Stimulated activated CD4-positive, alpha-beta T cell treated with anti-CD3 and anti-CD28 coated beads, Interleukin-1b, Interleukin-23, amount 100 ng/mL, for 48 hours (primary cell): ENCODE results near the gene CGB1.
"Not testable (repeated sequence)": the region's sequence is repeated elsewhere in the genome, so short reads cannot be mapped to it uniquely, and the experiment has no call there.

Experiments used
- DNase-seq: peaks from one replicate; pipeline ENCODE4 v3.0.0-alpha.2; 2020

The CGB1 gene

GRCh38 chr19:49020931-49021895 is 15.5 kb downstream of the CGB1 start:
- no peak for DNase-seq

- DNase-seq, result no peak
Observed at GRCh38 chr19:49020342-49020741, 16.4 kb downstream of the CGB1 start.

DNA sequence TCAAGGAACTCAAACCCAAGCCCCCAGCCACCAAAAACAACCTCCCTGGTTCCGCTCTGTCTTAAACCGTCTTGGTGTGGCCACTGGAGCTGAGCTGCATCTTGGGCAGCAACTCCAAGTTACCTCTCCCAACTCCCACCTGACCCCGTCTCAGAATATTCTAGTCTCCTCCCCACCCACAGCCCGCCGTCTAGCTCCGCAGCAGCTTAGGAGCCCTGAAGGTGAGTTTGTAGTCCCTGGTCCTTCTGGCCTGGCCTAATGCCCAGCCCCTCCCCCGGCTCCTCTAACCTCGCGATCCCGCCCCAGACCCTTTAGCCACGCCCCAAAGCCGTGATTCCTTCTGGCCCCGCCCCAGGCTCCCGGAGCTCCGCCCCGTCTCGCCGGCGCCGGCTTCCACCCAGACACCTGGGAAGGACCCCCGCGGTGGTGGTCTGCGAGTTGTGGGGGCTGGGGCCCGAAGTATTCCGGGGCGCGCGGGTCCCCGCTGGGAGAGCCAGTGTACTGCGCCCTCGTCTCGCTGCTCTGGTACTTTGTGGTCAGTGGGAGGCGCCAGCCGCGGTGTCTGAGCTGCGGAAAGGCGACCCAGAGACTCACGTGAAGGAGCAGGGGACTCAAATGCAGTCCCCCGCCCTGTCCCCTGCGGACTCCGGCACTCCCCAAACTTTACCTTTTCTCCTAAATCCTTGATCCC is 17.3 kb downstream of the CGB1 start:
- peak; percentile 68 for DNase-seq

GRCh38 chr19:49018388-49019241 is 18.1 kb downstream of the CGB1 start:
- not testable (repeated sequence) for DNase-seq

DNA sequence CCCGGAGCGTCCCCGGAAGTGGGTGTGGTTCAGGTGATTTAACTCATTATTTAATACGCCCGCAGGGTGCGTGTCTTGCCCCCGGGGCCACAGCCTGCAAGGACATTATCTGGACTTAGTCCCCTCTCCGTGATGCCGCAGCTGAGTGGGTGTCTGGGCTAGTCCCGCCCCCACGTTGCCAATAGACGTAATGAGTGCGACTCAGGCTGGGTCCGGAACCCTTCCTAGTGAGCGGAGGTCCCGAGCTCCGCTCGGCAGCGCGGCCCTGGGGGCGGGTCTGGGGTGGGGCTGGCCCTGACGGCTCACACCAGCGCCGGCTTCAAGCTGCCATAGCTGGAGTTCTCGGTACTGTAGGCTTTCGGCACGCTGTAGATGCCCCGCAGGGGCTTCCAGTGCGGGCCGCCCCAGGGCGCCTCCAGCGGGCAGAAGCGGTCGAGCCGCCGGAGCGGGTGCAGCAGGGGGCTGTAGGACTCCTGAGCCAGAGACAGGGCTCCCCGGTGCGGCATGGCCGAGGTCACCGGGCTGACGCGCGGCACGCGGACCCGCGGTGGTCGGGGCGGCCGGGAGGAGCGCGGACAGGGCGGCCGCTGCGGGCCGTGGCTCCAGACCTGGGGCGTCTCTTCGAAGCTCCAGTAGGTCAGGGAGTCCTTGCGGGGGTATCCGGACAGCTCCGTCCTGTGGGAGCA is 18.9 kb downstream of the CGB1 start:
- peak; percentile 66 for DNase-seq

DNA sequence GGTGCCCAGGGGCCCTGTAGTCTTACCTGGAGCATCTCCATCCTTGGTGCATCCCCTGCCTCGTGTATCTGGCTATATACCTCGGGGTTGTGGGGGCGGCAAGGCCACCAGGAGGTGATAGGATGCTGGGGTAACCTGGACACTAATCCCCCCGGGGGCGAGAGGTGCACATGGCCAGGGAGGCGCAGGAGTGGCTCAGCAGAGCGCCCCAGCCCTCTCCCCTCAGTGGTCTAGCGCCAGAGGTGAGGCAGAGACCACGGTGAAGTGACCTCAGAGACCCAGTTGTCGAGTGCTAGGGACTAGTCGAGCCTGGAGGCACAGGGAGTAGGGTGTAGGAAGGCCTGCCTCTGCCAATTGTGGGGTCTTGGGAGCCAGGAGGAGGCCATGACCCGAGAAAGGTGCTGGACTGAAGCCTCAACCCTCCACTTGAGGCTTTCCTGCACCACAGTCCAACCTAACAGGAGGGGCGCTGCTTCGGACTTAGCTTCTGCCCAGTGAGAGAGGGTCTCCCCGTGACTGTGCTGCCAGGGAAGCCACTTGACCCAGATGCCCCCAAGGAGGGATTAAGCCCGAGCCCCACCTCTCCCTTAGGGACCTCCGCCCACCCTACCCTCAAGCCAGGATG is 19.5 kb downstream of the CGB1 start, which contains the start of gene LHB:
LHB (minus strand) TSS at position 51 of the 625 bp plus-strand sequence; CDS start at position 41, 10 bp downstream.
- DNase-seq, result no peak

GRCh38 chr19:49016067-49016839 is 20.4 kb downstream of the CGB1 start:
- DNase-seq, result no peak

DNA sequence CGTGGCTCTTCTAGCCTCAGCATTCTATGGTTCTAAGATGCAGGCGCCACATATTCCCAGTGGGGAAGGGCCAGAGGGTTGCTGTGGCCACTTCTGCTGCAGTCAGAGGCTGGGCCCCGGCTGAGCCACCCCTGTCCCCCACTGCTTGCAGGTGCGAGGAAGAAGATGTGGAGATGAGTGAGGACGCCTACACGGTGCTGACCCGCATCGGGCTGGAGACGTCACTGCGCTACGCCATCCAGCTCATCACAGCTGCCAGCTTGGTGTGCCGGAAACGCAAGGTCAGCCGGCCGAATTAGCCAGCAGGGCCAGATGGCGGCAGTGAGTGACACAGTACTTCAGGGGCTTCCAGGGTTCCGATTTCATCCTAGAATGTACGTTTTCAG is 21.8 kb downstream of the CGB1 start:
- DNase-seq, result no peak

- no peak for DNase-seq
Observed at GRCh38 chr19:49014123-49014869, 22.4 kb downstream of the CGB1 start.

- DNase-seq, result no peak
Observed at GRCh38 chr19:49011194-49011593, 25.5 kb downstream of the CGB1 start.

DNA sequence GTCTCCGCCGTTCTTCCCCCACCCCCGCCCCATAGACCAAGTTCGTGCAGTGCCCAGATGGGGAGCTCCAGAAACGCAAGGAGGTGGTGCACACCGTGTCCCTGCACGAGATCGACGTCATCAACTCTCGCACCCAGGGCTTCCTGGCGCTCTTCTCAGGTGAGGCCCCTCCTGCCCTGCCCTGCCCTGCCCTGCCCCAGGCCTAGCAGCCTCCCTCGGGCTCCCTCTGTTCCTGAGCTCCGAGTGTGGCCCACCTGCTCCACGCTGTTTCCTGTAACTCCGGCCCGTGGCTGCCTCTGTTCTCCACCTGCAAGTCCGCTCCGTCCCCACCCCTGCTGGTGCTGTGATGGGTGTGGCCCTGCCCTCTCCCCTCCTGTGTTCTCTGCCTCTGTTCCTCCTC is 26.2 kb downstream of the CGB1 start:
- DNase-seq, result no peak

DNA sequence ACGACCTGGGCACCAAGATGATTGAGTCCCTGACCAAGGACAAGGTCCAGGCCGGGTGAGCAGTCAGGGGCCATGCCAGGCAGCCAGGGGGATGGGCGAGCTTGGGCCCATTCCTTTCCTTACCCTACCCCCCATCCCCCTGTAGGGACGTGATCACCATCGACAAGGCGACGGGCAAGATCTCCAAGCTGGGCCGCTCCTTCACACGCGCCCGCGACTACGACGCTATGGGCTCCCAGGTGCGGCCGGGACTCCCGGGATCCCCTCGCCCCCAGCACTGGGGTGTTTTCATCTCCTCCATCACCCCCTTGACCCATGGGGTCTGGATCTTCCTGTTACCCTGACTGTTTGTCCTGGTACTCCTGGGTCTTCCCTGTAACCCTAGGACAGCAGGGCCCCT is 26.9 kb downstream of the CGB1 start:
- DNase-seq, result no peak

DNA sequence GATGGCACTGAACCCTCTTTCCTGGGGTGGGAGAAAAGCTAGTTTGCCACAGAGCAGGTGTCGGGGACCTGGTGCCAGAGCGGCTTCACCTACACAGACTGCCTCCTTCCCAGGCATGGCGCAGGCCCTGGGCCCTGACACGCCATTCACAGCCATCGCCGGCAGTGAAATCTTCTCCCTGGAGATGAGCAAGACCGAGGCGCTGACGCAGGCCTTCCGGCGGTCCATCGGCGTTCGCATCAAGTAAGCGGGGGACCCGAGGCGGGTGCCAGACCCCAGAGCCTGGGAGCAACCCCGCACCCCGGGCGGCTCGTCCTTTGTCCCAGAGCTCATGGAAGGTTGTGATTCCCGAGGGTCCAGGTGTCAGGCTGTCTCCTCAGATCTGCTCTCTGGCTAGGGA is 29.8 kb downstream of the CGB1 start:
- DNase-seq, result no peak

- DNase-seq, result no peak
Observed at GRCh38 chr19:49004964-49005614, 31.6 kb downstream of the CGB1 start.

DNA sequence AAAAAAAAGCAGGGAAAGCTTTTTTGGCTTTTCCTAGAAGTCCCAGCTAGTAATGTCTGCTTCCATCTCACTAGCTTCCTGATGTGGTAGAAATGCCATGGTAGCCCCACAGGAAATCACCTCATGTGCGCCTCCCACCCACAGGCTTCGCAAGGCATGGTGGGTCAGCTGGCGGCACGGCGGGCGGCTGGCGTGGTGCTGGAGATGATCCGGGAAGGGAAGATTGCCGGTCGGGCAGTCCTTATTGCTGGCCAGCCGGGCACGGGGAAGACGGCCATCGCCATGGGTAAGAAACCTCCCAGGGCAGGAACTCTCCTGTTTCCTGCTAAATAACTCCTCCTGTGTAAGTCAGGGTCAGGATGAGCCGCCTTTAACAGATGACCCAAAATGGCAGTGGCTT is 32.6 kb downstream of the CGB1 start:
- no peak for DNase-seq

GRCh38 chr19:48999481-49000325 is 37.0 kb downstream of the CGB1 start:
- peak; percentile 69 for DNase-seq

GRCh38 chr19:48997972-48998371 is 38.7 kb downstream of the CGB1 start:
- DNase-seq, result peak; percentile 46

GRCh38 chr19:48994035-48994386 is 42.7 kb downstream of the CGB1 start:
- no peak for DNase-seq
